Mucosa of gallbladder (tissue), 1 donor: ENCODE measurements around the gene PRKCI. TPM values are rescaled to one million over a fixed set of nuclear protein-coding genes. Genes with fewer than 3 reads are reported as not detected.
"Not testable (repeated sequence)": the region's sequence is repeated elsewhere in the genome, so short reads cannot be mapped to it uniquely, and the experiment has no call there.

Experiments
- DNase-seq: peaks from one replicate; pipeline ENCODE4 v3.0.0-alpha.2; 2020; ENCODE audit warnings: low spot score
- total RNA-seq: library from RNA; stranded (reverse); gene quantifications from one replicate; pipeline ENCODE4 v1.2.1, GENCODE V29; 2021
- donor health status: DM: no; HTN: no; CAD: no.

Gene PRKCI
- total RNA-seq, 1 donor from 2014 or later: 25.2 TPM

DNA sequence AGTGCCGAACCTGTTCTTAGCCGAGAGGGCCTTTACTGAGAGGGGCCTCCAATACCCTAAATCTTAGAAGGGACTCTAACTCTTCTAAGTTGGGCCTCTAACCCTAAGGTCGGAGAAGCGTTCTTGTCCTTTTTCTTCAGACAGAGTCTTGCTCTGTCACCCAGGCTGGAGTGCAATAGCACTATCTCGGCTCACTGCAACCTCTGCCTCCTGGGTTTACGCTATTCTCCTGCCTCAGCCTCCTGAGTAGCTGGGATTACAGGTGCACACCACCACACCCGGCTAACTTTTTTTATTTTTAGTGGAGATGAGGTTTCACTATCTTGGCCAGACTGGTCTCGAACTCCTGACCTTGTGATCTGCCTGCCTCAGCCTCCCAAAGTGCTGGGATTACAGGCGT lies 120.0 kb downstream of the PRKCI start:
- not testable (repeated sequence) for DNase-seq

DNA sequence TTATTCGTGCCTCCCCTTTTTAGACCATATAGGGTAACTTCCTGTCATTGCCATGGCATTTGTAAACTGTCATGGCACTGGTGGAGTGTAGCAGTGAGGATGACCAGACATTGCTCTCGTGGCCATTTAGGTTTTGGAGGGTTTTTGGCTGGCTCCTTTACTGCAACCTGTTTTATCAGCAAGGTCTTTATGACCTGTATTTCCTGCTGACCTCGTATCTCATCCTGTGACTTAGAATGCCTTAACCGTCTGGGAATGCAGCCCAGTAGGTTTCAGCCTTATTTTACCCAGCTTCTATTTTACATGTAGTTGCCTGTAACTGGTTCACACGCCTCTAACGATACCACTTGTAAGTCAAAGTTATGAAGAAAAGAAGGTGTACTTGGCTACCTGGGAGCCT lies 121.6 kb downstream of the PRKCI start:
- DNase-seq: not testable (repeated sequence)

DNA sequence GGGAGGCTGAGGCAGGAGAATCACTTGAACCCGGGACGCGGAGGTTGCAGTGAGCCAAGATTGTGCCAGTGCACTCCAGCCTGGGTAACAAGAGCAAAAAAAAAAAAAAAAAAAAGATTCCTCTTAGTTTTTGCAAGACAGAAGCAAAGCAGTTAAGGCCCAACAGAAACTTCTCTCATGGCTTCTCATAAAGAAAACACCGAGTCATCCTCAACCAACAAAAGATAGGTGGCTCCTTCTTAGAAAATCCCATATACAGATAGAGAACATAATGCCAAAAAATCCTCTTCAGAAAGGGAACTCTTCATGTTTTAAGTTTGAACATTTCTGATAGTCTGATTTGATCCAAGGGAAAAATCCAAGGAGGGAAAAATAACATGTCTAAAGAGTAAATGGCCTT lies 122.7 kb downstream of the PRKCI start:
- DNase-seq: no peak

DNA sequence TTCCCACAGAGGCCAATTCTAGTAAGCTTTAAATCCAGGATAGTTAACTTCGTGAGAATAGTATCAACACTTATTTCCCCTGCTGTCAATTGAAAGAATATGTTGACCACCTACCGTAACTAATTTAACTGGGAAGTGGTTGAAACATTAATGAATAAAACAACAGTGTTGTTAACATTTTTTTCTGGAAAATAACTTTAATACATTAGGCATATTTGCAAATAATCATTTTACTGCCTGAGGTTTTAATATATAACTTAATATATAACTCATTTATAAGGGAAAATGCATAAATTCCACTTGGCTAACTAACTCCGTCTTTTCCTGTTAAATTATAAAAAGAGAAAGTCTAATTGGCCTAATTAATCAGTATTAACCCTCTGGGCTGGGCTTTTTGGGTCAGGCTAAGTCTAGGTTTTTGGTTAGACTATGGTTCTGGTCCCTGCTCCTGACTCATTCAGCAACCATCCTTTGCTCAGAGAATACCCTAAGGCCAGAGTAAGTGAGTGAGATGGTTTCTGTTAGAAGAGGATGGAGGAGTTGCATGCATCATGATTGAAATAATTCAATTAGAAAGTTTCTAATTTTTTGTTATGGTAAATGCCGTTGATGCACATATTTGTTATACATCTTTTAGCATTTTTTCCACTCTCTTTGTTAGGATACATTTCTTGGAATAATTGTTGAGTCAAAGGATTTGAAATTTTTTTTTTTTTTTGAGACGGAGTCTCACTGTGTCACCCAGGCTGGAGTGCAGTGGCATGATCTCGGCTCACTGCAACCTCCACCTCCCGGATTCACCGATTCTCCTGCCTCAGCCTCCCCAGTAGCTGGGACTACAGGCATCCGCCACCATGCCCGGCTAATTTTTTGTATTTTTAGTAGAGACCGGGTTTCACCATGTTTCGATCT lies 124.5 kb downstream of the PRKCI start:
- no peak for DNase-seq

DNA sequence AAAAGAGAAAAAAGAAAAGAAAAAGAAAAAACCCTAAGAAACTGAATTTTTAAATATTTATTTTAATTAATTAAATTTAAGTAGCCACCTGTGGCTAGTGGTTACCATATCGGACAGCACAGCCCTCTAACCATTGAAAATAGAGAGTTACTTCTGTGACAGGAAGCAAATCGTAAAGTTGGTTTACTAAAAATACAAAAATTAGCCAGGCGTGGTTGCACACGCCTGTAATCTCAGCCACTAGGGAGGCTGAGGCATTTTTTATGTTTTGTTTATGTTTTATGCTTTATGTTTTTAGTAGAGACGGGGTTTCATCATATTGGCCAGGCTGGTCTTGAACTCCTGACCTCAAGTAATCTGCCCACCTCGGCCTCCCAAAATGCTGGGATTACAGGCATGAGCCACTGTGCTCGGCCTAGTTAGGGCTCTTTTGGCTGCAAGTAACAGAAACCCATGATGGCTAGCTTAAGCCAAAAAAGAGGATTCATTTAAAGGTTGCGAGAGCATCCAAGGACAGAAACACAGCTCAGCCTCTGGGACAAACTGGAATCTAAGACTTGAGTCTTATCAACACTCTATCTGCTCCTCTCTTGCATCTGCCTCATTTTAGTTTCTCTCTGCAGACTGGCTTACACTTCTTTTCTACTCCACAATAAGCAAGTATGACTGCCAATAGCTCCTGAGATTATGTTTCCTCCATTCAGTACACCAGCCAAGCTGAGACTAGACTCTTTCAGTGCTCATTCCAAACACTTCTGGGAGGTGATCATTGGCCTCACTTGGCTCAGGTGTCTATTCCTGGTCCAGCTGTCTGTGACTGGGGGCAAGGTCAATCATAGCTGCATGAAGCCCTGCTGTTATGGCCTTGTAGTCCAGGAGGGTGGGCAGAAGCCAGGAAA lies 128.5 kb downstream of the PRKCI start:
- DNase-seq: no peak

DNA sequence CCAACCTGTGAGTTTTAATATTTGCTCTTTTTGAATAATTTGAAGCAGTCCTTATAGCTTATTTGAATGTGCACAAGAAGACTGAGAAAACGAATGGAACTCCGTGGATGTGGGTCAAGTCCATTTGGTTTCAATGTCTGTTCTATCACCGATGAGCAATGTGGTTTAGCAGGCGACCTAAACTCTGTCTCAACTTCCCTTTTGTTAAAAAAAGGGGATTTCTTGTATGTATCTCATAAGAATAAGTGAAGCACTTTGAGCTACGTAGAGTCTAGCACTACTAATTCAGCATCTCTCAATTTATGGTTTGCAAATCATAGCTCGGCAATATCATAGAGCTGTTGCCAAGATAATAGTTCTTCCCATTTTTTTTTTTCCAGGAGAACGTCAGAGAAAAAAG lies 130.7 kb downstream of the PRKCI start:
- no peak for DNase-seq

DNA sequence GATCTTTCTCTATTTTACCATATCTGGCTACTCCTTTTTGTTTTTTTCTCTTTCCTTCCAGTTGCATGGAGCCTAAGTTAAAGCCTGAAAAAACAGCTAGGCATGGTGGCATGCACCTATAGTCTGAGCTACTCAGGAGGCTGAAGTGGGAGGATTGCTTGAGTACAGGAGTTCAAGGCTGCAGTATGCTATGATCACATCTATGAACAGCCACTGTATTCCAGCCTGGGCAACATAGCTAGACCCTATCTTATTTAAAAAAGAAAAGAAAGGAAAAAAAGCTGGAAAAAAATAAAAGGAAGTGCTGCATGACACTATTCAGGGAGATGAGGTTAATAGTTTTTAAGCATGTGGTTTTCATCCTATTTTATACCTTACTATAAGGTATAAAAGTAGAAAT lies 131.3 kb downstream of the PRKCI start:
- no peak for DNase-seq

DNA sequence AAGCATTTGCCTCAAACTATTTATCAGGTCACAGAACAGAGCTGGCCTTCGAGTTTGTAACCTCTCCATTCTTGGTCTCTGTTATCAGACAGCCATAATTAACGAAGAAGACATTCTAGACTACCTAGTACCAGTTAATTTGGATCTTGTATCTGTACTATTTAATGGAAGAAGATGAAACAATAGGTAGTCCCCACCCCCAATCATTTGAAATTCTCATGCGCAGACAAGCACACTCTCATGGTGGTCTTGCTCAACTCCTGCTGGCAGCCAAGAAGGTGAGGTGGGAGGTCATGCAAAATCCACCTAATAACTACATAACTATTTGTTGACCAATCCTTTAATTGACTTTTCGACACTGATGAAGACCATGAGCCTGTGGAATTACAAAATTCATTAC lies 132.5 kb downstream of the PRKCI start:
- no peak for DNase-seq

Other genes starting within 250 kb of the PRKCI start
- gene GPR160, start 184.4 kb upstream of the PRKCI start, total RNA-seq: 36.3 TPM
- 76.5 TPM for gene PHC3, start 40.7 kb upstream of the PRKCI start, total RNA-seq
- gene SKIL, start 135.3 kb downstream of the PRKCI start, total RNA-seq: 39.2 TPM
- 36.7 TPM for gene CLDN11, start 196.4 kb downstream of the PRKCI start, total RNA-seq